GM10266 (cell line): ENCODE data around the gene GTF2A1L.
A peak's percentile ranks its signal among the peaks of the same experiment; 100 is the strongest.

Experiments used
- DNase-seq: peaks from one replicate; pipeline ENCODE4 v3.0.0; 2012; ENCODE audit errors: extremely low spot score
- TF ChIP-seq, protein P1 (sequence below): IDR thresholded peaks from 2 replicates; pipeline ENCODE4 v1.5.1; 2012; ENCODE audit warnings: mild to moderate bottlenecking, low read depth; ENCODE audit not compliant: control insufficient read depth, insufficient read depth; ENCODE audit errors: missing control alignments

Gene GTF2A1L

DNA sequence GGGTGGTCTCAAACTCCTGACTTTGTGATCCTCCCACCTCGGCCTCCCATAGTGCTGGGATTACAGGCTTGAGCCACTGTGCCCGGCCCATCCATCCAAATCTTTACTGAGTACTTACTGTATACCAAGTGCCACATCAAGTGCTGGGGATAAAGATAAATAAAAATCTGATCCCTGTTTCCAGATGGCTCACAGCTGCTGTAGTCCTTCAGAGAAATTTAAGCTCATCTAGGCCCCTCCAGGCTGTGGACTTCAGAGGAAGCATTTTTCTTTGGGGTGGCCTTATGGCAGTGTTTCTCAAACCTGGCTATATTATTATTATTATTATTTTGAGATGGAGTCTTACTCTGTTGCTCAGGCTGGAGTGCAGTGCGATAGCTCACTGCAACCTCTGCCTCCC lies 33.7 kb upstream of the GTF2A1L start:
- no peak for DNase-seq
- TF ChIP-seq, protein P1, sequence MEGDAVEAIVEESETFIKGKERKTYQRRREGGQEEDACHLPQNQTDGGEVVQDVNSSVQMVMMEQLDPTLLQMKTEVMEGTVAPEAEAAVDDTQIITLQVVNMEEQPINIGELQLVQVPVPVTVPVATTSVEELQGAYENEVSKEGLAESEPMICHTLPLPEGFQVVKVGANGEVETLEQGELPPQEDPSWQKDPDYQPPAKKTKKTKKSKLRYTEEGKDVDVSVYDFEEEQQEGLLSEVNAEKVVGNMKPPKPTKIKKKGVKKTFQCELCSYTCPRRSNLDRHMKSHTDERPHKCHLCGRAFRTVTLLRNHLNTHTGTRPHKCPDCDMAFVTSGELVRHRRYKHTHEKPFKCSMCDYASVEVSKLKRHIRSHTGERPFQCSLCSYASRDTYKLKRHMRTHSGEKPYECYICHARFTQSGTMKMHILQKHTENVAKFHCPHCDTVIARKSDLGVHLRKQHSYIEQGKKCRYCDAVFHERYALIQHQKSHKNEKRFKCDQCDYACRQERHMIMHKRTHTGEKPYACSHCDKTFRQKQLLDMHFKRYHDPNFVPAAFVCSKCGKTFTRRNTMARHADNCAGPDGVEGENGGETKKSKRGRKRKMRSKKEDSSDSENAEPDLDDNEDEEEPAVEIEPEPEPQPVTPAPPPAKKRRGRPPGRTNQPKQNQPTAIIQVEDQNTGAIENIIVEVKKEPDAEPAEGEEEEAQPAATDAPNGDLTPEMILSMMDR, result no peak

DNA sequence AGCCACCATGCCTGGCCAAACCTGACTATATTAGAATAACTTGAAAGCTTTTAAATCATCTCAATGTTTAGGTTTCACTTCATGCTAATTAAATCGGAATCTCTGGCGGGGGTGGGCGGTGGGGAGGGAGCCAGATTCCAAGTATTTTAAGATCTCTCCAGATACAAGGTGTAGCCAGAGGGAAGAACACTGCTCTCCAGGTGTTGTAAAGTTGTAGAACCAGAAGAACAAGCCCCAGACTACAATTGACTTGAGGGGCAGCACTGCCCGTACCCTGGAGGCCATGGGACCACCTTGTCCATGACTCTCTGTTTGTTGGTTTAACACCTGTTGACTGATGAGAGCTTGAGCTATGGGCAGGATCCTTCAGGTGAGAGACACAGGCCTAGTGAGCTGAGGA lies 33.1 kb upstream of the GTF2A1L start:
- no peak for DNase-seq
- TF ChIP-seq, protein P1, result no peak

DNA sequence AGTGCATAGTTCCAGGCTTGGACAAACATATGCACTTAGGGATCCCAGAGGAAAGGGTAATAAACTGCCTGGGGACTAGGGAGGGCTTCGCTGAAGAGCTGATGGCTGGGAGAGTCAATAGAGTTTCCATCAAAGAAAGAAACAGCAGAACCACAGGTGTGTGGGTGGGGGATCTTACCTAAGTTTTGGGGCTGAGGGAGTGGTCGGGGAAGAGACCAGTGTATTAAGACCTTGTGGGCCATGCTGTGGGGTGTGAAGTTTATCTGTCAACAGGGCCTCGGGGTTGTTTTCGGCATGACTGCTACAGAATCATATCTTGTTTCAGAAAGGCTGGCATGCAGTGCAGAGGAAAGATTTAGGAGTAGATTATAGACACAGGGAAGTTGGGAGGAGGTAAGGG lies 31.2 kb upstream of the GTF2A1L start:
- TF ChIP-seq, protein P1, result no peak
- no peak for DNase-seq

- no peak for DNase-seq
Measured at GRCh38 chr2:48587560-48587959, 30.1 kb upstream of the GTF2A1L start.

DNA sequence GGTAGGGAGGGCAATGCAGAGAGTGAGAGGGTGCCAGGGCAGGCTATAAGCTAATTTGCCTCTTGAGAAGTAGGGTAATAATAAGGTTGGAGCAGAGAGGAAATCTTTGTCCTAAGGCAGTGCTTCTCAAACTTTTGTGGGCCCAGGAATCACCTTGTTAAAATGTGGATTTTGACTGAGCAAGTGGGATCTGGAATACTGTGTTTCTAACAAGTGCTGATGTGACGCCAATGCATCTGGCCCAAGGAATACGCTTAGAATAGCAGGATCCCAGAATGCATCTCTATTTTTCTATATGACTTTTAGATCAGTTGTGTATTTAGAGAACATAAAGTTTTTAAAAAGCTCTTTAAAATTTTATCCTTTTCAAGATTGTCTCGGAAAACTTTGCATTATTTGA lies 29.7 kb upstream of the GTF2A1L start:
- TF ChIP-seq, protein P1, result no peak
- DNase-seq, result no peak

More at GRCh38 chr2:48587560-48587959, 30.1 kb upstream of the GTF2A1L start:
- TF ChIP-seq, protein P1, result no peak

DNA sequence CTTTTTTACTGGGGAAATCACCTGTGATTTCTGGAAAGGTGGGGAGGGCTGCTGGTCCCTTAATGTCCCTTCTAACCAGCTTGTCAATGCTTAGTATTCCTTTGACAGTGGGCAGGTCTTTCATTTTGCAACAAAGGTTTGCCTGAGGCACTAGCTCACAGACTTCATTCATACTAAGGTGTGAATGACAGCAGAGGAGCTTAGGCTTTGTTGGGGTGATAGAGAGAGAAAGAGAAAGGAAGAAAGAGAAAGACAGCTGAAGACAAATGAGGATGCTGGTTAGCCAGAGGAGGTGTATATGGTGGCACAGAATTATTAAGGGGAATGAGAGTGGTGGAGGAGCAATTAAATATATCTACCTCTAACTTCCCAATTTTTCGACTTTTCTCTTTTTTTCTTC lies 28.9 kb upstream of the GTF2A1L start:
- TF ChIP-seq, protein P1, result no peak
- no peak for DNase-seq

DNA sequence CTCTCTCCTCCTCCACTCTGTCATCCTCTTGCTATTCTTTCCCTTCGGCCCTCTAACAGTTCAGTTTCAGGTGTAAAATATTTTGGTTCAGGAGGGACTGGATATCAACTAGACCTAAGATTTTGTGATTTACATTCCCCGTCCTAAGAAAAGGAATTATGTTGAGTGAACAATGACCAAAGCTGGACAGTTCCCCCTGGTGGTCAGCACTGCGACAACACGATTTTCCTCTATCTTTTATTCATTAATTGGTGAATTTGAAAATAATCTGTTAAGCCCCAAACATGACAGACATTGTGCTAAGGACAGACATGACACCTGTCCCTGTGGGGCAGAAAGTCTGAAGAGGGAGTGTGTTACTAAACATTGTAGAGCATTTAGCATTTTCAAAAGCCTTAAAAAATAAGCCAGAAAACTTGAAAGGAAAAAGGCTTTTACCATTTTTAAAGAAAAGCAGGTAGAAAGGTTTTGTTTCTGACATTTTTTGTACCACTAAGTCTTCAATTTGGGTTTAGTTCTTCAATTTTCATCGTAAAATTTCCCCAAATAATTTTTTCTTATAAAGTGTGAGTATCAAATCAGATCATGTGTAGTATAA lies 28.4 kb upstream of the GTF2A1L start:
- DNase-seq, result no peak
- TF ChIP-seq, protein P1, result peak; percentile 59
